MM.1S (cell line): Measurements from ENCODE around the gene MAGI2.

Experiments
- DNase-seq: peaks from one replicate; pipeline ENCODE4 v3.0.0-alpha.2; 2015
- H2AFZ ChIP-seq: fragments of 300-600 bp; sonication (generic); 2 replicates; pipeline ENCODE4 v1.6.0; 2016; ENCODE audit warnings: antibody characterized with exemption, low read length
- H3F3A ChIP-seq: fragments of 300-600 bp; sonication (generic); 2 replicates; pipeline ENCODE4 v1.6.1; 2016; ENCODE audit warnings: mild to moderate bottlenecking, antibody characterized with exemption, low read length, moderate library complexity, mixed read lengths; ENCODE audit not compliant: insufficient read depth
- H3K27ac ChIP-seq: fragments of 300-600 bp; sonication (generic); 2 replicates; pipeline ENCODE4 v1.5.1; 2016; ENCODE audit warnings: mild to moderate bottlenecking, low read length
- H3K27me3 ChIP-seq: fragments of 300-600 bp; sonication (generic); replicated peaks from 2 replicates; pipeline ENCODE4 v1.6.0; 2016; ENCODE audit warnings: low read length; ENCODE audit not compliant: insufficient read depth
- H3K36me3 ChIP-seq: fragments of 300-600 bp; sonication (generic); replicated peaks from 2 replicates; pipeline ENCODE4 v1.6.1; 2016; ENCODE audit warnings: mild to moderate bottlenecking, low read length, mixed read lengths; ENCODE audit not compliant: insufficient read depth
- H3K4me1 ChIP-seq: fragments of 300-600 bp; sonication (generic); 2 replicates; pipeline ENCODE4 v1.6.1; 2016; ENCODE audit warnings: low read length, mixed read lengths
- H3K4me2 ChIP-seq: fragments of 300-600 bp; sonication (generic); 2 replicates; pipeline ENCODE4 v1.6.0; 2016; ENCODE audit warnings: low read depth, low read length
- H3K4me3 ChIP-seq: fragments of 300-600 bp; sonication (generic); 2 replicates; pipeline ENCODE4 v1.5.1; 2016; ENCODE audit warnings: low read length, mixed read lengths
- H3K79me2 ChIP-seq: fragments of 300-600 bp; sonication (generic); 2 replicates; pipeline ENCODE4 v1.6.1; 2016; ENCODE audit warnings: mixed run types, low read length, mixed read lengths
- H3K9ac ChIP-seq: fragments of 300-600 bp; sonication (generic); 2 replicates; pipeline ENCODE4 v1.6.1; 2016; ENCODE audit warnings: low read length, mixed read lengths
- H3K9me2 ChIP-seq: fragments of 300-600 bp; sonication (generic); replicated peaks from 2 replicates; pipeline ENCODE4 v1.6.1; 2016; ENCODE audit warnings: mild to moderate bottlenecking, low read length, mixed read lengths; ENCODE audit not compliant: insufficient read depth
- H3K9me3 ChIP-seq: fragments of 300-600 bp; sonication (generic); replicated peaks from 2 replicates; pipeline ENCODE4 v1.6.1; 2016; ENCODE audit warnings: mild to moderate bottlenecking, low read length, mixed read lengths; ENCODE audit not compliant: insufficient read depth
- H4K20me1 ChIP-seq: fragments of 300-600 bp; sonication (generic); 2 replicates; pipeline ENCODE4 v1.6.1; 2016; ENCODE audit warnings: mild to moderate bottlenecking, low read length, moderate library complexity, mixed read lengths; ENCODE audit not compliant: insufficient read depth
- CTCF ChIP-seq: fragments of 300-600 bp; sonication (generic); IDR thresholded peaks from 2 replicates; pipeline ENCODE4 v1.5.1; 2016; ENCODE audit warnings: antibody characterized with exemption, low read length, mixed read lengths
- EZH2 ChIP-seq: fragments of 300-600 bp; sonication (generic); optimal IDR thresholded peaks from 2 replicates; pipeline ENCODE3; 2017; ENCODE audit warnings: low read depth, mild to moderate bottlenecking, antibody characterized with exemption, low read length, mixed read lengths
- EZH2phosphoT487 ChIP-seq: fragments of 300-600 bp; sonication (generic); IDR thresholded peaks from 2 replicates; pipeline ENCODE4 v1.6.1; 2018; ENCODE audit warnings: antibody characterized with exemption, low read length

Gene MAGI2

GRCh38 chr7:78355834-78356233 is 1097.6 kb downstream of the MAGI2 start:
- H3K36me3 ChIP-seq = no peaks in the 10 kb centered on the region
- H2AFZ ChIP-seq = no peak overlapping the region
- no peaks in the 10 kb centered on the region for H4K20me1 ChIP-seq
- no peaks in the 10 kb centered on the region for H3K9me3 ChIP-seq
- no peaks in the 10 kb centered on the region for H3F3A ChIP-seq
- no peaks in the 10 kb centered on the region for H3K9me2 ChIP-seq
- no peak overlapping the region for H3K9ac ChIP-seq
- no peaks in the 10 kb centered on the region for H3K4me1 ChIP-seq
- no peaks in the 10 kb centered on the region for H3K79me2 ChIP-seq
- no peak overlapping the region for H3K4me3 ChIP-seq
- H3K27ac ChIP-seq = no peak overlapping the region
- H3K4me2 ChIP-seq = no peak overlapping the region
- no peaks in the 10 kb centered on the region for H3K27me3 ChIP-seq
- no peak for TF ChIP-seq EZH2phosphoT487
- TF ChIP-seq EZH2 = no peak
- no peak for TF ChIP-seq CTCF
- no peak for DNase-seq

- H3K9me2 ChIP-seq = no peaks in the 10 kb centered on the region
- H3K4me1 ChIP-seq = no peaks in the 10 kb centered on the region
- no peak overlapping the region for H3K4me3 ChIP-seq
- no peak overlapping the region for H3K27ac ChIP-seq
- H4K20me1 ChIP-seq = no peaks in the 10 kb centered on the region
- H3K36me3 ChIP-seq = no peaks in the 10 kb centered on the region
- DNase-seq = no peak
- no peaks in the 10 kb centered on the region for H3K27me3 ChIP-seq
- H3K79me2 ChIP-seq = no peaks in the 10 kb centered on the region
- TF ChIP-seq CTCF (no peak), EZH2 (no peak), EZH2phosphoT487 (no peak)
- H3K9ac ChIP-seq = no peak overlapping the region
- H3K4me2 ChIP-seq = no peak overlapping the region
- H2AFZ ChIP-seq = no peak overlapping the region
- no peaks in the 10 kb centered on the region for H3K9me3 ChIP-seq
- no peaks in the 10 kb centered on the region for H3F3A ChIP-seq
Observed at GRCh38 chr7:78350926-78351325, 1102.5 kb downstream of the MAGI2 start.

- H3K9me3 ChIP-seq = no peaks in the 10 kb centered on the region
- TF ChIP-seq EZH2phosphoT487 = no peak
- no peak for TF ChIP-seq EZH2
- no peak for TF ChIP-seq CTCF
Observed at GRCh38 chr7:78350391-78350790, 1103.1 kb downstream of the MAGI2 start.

More at GRCh38 chr7:78350391-78350790, 1103.1 kb downstream of the MAGI2 start:
- no peaks in the 10 kb centered on the region for H3K36me3 ChIP-seq
- no peaks in the 10 kb centered on the region for H3K4me1 ChIP-seq
- H2AFZ ChIP-seq = no peak overlapping the region
- H3K9ac ChIP-seq = no peak overlapping the region
- H3K9me2 ChIP-seq = no peaks in the 10 kb centered on the region
- H3K27ac ChIP-seq = no peak overlapping the region
- H3K4me2 ChIP-seq = no peak overlapping the region
- no peak for DNase-seq
- no peaks in the 10 kb centered on the region for H3K27me3 ChIP-seq
- H3K79me2 ChIP-seq = no peaks in the 10 kb centered on the region
- H3F3A ChIP-seq = no peaks in the 10 kb centered on the region
- H3K4me3 ChIP-seq = no peak overlapping the region
- H4K20me1 ChIP-seq = no peaks in the 10 kb centered on the region
